ENCODE results near the gene TMEM132A.

The TMEM132A gene

GRCh38 chr11:60895687-60896086, 28.6 kb upstream of the TMEM132A start:
- no peak overlapping the region for H3K4me3 ChIP-seq (ENCODE audit: low read length)
- no peak for TF ChIP-seq ZNF274 (IDR thresholded peaks at IDR 0.05; ENCODE audit: low read depth, low read length)

- TF ChIP-seq ZNF274 (IDR thresholded peaks at IDR 0.05; ENCODE audit: low read depth, low read length): no peak
- H3K4me3 ChIP-seq (ENCODE audit: low read length): no peak overlapping the region
These were observed 26.8 kb upstream of the TMEM132A start for GRCh38 chr11:60897496-60897895.

GRCh38 chr11:60899046-60899936, 25.0 kb upstream of the TMEM132A start:
- no peak for TF ChIP-seq ZNF274 (IDR thresholded peaks at IDR 0.05; ENCODE audit: low read depth, low read length)

GRCh38 chr11:60899977-60900376, 24.3 kb upstream of the TMEM132A start:
- H3K4me3 ChIP-seq (ENCODE audit: low read length): no peak overlapping the region
- no peak for TF ChIP-seq ZNF274 (IDR thresholded peaks at IDR 0.05; ENCODE audit: low read depth, low read length)

More at GRCh38 chr11:60899046-60899936, 25.0 kb upstream of the TMEM132A start:
- H3K4me3 ChIP-seq (ENCODE audit: low read length): no peak overlapping the region

GRCh38 chr11:60900673-60901404, 23.4 kb upstream of the TMEM132A start:
- H3K4me3 ChIP-seq (ENCODE audit: low read length): no peak overlapping the region
- TF ChIP-seq ZNF274 (IDR thresholded peaks at IDR 0.05; ENCODE audit: low read depth, low read length): no peak

GRCh38 chr11:60902625-60903024, 21.6 kb upstream of the TMEM132A start:
- no peak overlapping the region for H3K4me3 ChIP-seq (ENCODE audit: low read length)
- TF ChIP-seq ZNF274 (IDR thresholded peaks at IDR 0.05; ENCODE audit: low read depth, low read length): no peak

- no peak for TF ChIP-seq ZNF274 (IDR thresholded peaks at IDR 0.05; ENCODE audit: low read depth, low read length)
- peak overlapping the region; percentile 96 for H3K4me3 ChIP-seq (ENCODE audit: low read length)
These were observed 19.2 kb upstream of the TMEM132A start for GRCh38 chr11:60905047-60905446.

- H3K4me3 ChIP-seq (ENCODE audit: low read length): peak overlapping the region; percentile 96
- TF ChIP-seq ZNF274 (IDR thresholded peaks at IDR 0.05; ENCODE audit: low read depth, low read length): no peak
These were observed 18.6 kb upstream of the TMEM132A start for GRCh38 chr11:60905551-60906113.

GRCh38 chr11:60906132-60906972, 17.9 kb upstream of the TMEM132A start, which contains the start of gene PRPF19:
PRPF19 (minus strand) TSS chr11:60906585; CDS start chr11:60906382, 203 bp downstream.
- no peak for TF ChIP-seq ZNF274 (IDR thresholded peaks at IDR 0.05; ENCODE audit: low read depth, low read length)
- peak within 1 kb of the TSS; percentile 96 for H3K4me3 ChIP-seq (ENCODE audit: low read length)

GRCh38 chr11:60908803-60909202, 15.5 kb upstream of the TMEM132A start:
- no peak for TF ChIP-seq ZNF274 (IDR thresholded peaks at IDR 0.05; ENCODE audit: low read depth, low read length)
- H3K4me3 ChIP-seq (ENCODE audit: low read length): no peak overlapping the region

- H3K4me3 ChIP-seq (ENCODE audit: low read length): peak overlapping the region; percentile 25; the same call in 1 of the 2 replicates
These were observed 14.5 kb upstream of the TMEM132A start for GRCh38 chr11:60909680-60910280.

- no peak overlapping the region; the same call in 1 of the 2 replicates for H3K4me3 ChIP-seq (ENCODE audit: low read length)
- TF ChIP-seq ZNF274 (IDR thresholded peaks at IDR 0.05; ENCODE audit: low read depth, low read length): no peak
These were observed 14.0 kb upstream of the TMEM132A start for GRCh38 chr11:60910281-60910687.

GRCh38 chr11:60910711-60911380, 13.4 kb upstream of the TMEM132A start:
- TF ChIP-seq ZNF274 (IDR thresholded peaks at IDR 0.05; ENCODE audit: low read depth, low read length): no peak
- H3K4me3 ChIP-seq (ENCODE audit: low read length): no peak overlapping the region; the same call in 1 of the 2 replicates

Data from GM08714 (cell line).